GM23248 (cell line): ENCODE measurements around the gene FAM227B.

Experiments
- EZH2 ChIP-seq: fragments of 200-600 bp; sonication (generic); IDR thresholded peaks from 2 replicates; pipeline ENCODE4 v1.6.1; 2018; ENCODE audit warnings: antibody characterized with exemption, mild to moderate bottlenecking; ENCODE audit not compliant: insufficient read depth, poor library complexity, severe bottlenecking
- EZH2phosphoT487 ChIP-seq: fragments of 200-600 bp; sonication (generic); IDR thresholded peaks from 2 replicates; pipeline ENCODE4 v1.6.1; 2018; ENCODE audit warnings: antibody characterized with exemption, moderate library complexity, mild to moderate bottlenecking, low read depth; ENCODE audit not compliant: insufficient read depth

DNA sequence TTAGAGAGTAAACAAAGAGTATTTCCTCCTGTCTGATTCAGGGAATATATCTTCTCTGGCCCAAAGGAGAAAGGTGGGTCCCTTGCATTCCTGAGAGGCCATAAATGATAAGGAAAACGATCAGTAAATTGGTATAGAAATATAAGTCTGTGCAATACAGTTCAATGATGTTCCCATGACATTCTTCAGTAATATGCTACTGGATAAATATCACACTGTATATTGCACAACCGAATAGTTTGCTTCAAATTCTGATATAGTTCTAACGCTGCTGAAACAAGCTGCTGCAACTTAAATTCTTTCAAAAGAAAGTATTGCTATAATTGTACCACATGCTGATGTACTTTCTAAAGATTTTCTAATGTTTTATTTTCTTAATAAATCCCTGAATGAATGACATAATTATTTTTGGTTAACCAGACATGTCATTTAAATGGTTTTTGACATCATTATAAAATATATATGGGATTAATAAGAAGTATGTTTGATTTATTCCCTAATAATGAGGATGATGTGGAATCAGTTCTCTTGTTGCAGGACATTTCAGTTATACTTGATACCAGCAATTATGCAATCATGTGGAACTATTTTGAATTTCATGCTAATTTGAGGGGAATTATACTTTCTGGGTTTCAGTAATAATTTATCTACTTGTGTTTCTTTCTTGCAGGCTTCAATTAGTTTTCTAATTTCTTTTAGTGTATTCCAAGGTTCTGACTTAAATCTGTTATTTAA, 152.7 kb downstream of the FAM227B start:
- TF ChIP-seq EZH2 (no peak), EZH2phosphoT487 (no peak)
